Cardiac fibroblast (primary cell): ENCODE data around the gene KCNE4.

ENCODE experiments used
- DNase-seq, 2 donors: peaks; one replicate each; pipeline versions ENCODE4 v3.0.0 to v3.0.0-alpha.2; 2010; ENCODE audit warnings: low read depth in 2 of 2
- H3K4me3 ChIP-seq, 2 donors: replicated peaks in 1 of 2; 1 replicate in 1 of 2; 2 replicates in 1 of 2; pipeline ENCODE4 v1.5.1; 2011; ENCODE audit warnings: low read depth in 2 of 2, low read length in 2 of 2, mild to moderate bottlenecking in 2 of 2, moderate library complexity in 1 of 2
- TF ChIP-seq, protein P1 (sequence below): IDR thresholded peaks from one replicate; pipeline ENCODE4 v1.5.1; 2011; ENCODE audit warnings: low read depth, mild to moderate bottlenecking, low read length, inconsistent platforms

Gene KCNE4

DNA sequence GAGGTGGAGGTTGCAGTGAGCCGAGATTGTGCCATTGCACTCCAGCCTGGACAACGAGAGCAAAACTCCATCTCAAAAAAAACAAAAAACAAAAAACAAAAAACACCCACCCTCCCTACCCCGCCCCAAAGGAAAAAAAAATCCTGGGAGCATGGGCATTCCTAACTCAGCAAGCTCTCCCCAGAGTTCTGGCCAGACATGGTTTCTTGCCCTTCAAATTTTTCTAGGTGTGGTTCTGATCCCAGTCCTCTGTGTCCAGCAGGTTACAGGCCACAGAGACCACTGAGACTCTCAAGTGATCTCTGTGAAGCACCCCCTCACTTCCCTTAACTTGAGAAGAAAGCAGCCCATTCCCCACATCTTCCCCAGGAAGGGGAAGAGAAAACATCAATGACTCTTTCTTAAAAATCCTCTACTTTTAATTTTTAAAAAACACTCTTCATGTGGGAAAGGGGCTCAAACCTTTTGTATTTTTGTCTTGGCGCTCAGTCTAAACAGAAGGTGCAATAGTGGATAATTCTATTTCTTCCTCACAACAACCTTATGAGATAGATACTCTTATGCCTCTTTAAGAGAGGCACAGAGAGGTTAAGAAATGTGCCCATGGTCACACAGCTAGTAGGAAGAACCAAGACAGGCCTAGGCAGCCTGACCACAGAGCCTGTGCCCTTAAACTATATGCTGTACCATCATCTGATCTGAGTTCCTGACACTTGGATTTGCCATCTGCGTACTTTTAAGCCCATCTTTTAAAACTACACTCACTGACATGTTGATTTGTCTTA is 6.9 kb upstream of the KCNE4 start:
- no peak overlapping the region for H3K4me3 ChIP-seq
- no peak for DNase-seq
- TF ChIP-seq, protein P1, sequence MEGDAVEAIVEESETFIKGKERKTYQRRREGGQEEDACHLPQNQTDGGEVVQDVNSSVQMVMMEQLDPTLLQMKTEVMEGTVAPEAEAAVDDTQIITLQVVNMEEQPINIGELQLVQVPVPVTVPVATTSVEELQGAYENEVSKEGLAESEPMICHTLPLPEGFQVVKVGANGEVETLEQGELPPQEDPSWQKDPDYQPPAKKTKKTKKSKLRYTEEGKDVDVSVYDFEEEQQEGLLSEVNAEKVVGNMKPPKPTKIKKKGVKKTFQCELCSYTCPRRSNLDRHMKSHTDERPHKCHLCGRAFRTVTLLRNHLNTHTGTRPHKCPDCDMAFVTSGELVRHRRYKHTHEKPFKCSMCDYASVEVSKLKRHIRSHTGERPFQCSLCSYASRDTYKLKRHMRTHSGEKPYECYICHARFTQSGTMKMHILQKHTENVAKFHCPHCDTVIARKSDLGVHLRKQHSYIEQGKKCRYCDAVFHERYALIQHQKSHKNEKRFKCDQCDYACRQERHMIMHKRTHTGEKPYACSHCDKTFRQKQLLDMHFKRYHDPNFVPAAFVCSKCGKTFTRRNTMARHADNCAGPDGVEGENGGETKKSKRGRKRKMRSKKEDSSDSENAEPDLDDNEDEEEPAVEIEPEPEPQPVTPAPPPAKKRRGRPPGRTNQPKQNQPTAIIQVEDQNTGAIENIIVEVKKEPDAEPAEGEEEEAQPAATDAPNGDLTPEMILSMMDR = no peak

DNA sequence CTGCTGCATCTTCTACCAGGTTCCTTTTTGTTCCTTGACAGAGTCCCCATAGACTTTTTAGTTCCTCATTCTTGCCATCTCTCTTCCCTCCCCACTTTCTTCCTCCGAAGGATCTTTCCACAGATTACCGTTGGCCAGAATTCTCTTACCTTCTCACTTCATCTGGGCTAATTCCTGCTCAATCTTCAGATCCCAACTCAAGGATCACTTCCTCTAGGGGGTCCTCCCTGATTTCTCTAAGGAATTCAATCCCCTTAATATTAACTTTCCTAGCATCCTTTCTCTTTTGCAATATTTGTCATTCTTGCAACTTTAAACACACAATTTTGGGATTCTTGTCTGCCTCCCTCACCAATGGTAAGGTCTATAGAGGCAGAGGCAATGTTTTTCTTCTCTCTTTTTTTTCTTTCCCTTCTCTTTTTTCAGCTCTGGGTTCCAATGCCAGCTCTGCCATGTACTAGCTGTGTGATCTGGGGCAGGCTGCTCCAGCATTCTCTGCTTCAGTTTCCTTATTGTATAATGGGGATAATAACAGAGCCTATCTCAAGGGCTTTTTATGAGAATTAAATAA is 5.4 kb upstream of the KCNE4 start:
- H3K4me3 ChIP-seq = no peak overlapping the region
- TF ChIP-seq, protein P1 = no peak
- peak in 1 of 2 donors; percentile 55 for DNase-seq

DNA sequence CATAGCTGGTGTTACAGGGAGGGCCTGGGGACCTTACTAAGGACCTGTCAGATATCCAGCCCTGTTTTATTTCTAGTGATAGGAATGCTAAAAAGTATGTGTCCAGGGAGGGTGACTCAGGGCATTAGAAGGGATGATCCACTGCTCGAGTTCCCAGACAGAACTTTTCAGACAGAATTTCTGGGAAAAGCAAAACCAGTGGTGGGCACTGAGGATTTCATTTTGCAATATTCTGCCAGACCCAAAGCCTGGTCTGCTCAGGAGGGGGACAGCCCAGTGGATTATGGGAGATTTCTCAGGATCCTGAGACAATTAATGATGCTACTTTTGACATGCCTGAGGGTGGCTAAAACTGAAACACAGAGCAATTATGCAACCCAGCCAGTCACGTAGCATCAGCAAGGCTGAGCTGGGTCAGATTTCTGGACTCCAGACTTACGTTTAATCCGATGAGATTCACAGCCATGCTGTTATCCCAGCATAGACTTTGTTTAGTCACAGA is 4.7 kb upstream of the KCNE4 start:
- DNase-seq = peak; percentile 83 to 92
- TF ChIP-seq, protein P1 = no peak

DNA sequence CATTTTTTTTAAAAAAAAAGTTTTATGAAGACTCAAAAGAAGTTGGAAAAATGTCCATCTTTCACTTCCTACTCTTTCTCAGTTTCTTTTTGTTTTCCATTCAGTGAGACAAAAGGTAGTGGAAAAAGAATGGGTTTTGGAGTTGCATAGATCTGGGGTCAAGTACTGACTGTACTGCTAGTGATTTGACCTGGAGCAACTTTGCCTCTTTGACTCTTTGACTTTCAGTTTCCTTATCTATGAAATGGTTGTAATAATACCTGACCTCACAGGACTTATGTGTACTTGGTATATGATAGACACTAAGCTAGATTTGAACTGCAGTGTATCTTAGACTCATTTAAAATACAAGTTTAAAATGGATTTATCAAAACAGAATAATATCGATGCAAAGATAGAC is 3.5 kb upstream of the KCNE4 start:
- DNase-seq = no peak
- TF ChIP-seq, protein P1 = no peak
- no peak overlapping the region for H3K4me3 ChIP-seq

More for the DNA sequence above, 4.7 kb upstream of the KCNE4 start:
- H3K4me3 ChIP-seq = no peak overlapping the region

DNA sequence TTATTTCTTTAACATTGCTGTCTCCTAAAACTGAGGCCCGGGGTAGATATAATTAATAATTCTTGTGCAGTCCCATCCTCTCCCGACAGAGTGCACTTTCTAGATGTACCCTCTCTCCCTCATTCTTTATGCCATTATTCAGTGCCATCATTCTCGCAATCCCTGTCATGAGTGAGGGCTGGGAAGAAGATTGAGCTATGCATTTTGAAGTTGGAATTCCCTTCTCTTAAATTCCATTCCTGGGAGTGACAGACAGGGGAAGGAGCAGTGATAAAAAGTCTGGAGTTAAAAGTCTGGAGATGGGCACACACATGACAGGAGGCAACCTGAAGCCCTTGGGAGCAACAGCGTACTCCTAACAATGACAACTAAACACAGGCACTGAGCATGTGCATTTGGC is 2.6 kb upstream of the KCNE4 start:
- TF ChIP-seq, protein P1 = no peak
- no peak for DNase-seq
- H3K4me3 ChIP-seq = no peak overlapping the region

DNA sequence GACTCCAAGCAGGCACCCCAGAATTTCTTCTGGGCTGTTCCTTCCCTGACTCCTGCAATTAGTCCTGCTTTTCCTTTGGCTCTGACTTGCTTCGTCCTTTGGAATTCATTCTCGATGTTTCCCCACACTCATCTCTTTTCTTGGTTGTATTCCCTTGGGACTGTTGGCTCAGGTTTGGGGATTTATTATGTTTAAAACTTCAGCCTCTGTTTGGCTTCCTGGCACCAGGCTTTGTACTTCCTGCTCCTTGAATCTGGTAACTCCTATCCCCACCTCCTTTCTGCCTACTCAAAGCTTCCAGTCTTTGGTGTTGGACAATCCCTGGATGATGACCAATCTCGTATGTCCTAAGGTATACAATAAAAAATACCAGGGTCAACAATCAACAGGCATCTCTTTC is 1.8 kb upstream of the KCNE4 start:
- TF ChIP-seq, protein P1 = no peak
- H3K4me3 ChIP-seq = no peak overlapping the region
- DNase-seq = no peak
